ENCODE results near the gene FAM234B. TPM values are rescaled to one million over a fixed set of nuclear protein-coding genes. Genes with fewer than 3 reads are reported as not detected.

FAM234B gene
- total RNA-seq, 1 experiment from 2014 or later, result 20.8 TPM

- H3K14ac ChIP-seq (ENCODE audit: insufficient read depth, low read length), result no peak overlapping the region
- no peak overlapping the region for H3K4me3 Mint-ChIP-seq
- no peak overlapping the region for H2BK120ac ChIP-seq (ENCODE audit: low read depth, low read length, poor library complexity, severe bottlenecking)
- no peak overlapping the region for H3K4me2 ChIP-seq (ENCODE audit: insufficient read depth, insufficient read length, low read length)
- no peak for DNase-seq
- H2BK12ac ChIP-seq (ENCODE audit: insufficient read length, low read depth, low read length), result no peak overlapping the region
- H3K9ac ChIP-seq (ENCODE audit: extremely low read depth, insufficient read length, low read length), result no peak overlapping the region
- H2AK5ac ChIP-seq (ENCODE audit: insufficient read length, low read length), result no peak overlapping the region
- H4K5ac ChIP-seq (ENCODE audit: insufficient read length, low read depth, low read length), result no peak overlapping the region
- H3K4me1 Mint-ChIP-seq, result peaks cover 13 to 16% of the 10 kb centered on the region in 2 experiments
- H4K8ac ChIP-seq (replicated peaks; ENCODE audit: insufficient read length, low read depth, low read length), result no peak overlapping the region
- H2BK5ac ChIP-seq (ENCODE audit: insufficient read length, low read length), result no peak overlapping the region
- H3K27me3 ChIP-seq (ENCODE audit: insufficient read depth, low read length), result no peaks in the 10 kb centered on the region
- H3K36me3 Mint-ChIP-seq (ENCODE audit: insufficient read depth in 1 of 3, low read depth in 3 of 3), result peaks cover 17 to 39% (median 31%) of the 10 kb centered on the region in 3 experiments
- H3K9me3 ChIP-seq (ENCODE audit: control insufficient read depth, low read depth, low read length), result no peaks in the 10 kb centered on the region
- no peaks in the 10 kb centered on the region for H3K79me1 ChIP-seq (ENCODE audit: insufficient read depth, low read depth, low read length, poor library complexity, severe bottlenecking)
- no peaks in the 10 kb centered on the region for H3K79me2 ChIP-seq (ENCODE audit: insufficient read depth, low read length)
- no peak overlapping the region for H2BK20ac ChIP-seq (ENCODE audit: low read depth, low read length, poor library complexity, severe bottlenecking)
- no peaks in the 10 kb centered on the region for H3K4me1 ChIP-seq (ENCODE audit: insufficient read depth, low read length)
- H3T11ph ChIP-seq (ENCODE audit: low read length), result no peak overlapping the region
- H2BK15ac ChIP-seq (ENCODE audit: low read depth, low read length), result no peak overlapping the region
- H4K20me1 ChIP-seq (ENCODE audit: control insufficient read depth, insufficient read depth, insufficient read length), result no peaks in the 10 kb centered on the region
- no peak overlapping the region for H3K4ac ChIP-seq (ENCODE audit: low read depth, low read length)
- no peaks in the 10 kb centered on the region for H3K23me2 ChIP-seq (ENCODE audit: insufficient read length, low read depth, low read length, poor library complexity, severe bottlenecking)
- H3K27me3 Mint-ChIP-seq (ENCODE audit: low read depth), result no peaks in the 10 kb centered on the region
- no peak overlapping the region for H3K18ac ChIP-seq (ENCODE audit: insufficient read length, low read depth, low read length)
- no CpG with 5 or more reads among the region's 2 CpGs for WGBS (ENCODE audit: extremely low coverage, insufficient read length, low lambda C conversion rate)
- no peak for TF ChIP-seq CTCF (conservative IDR thresholded peaks at IDR 0.05)
- H3K23ac ChIP-seq (ENCODE audit: insufficient read length, low read depth, low read length), result no peak overlapping the region
- H3K27ac Mint-ChIP-seq, result no peak overlapping the region
- no peak overlapping the region for H2AFZ ChIP-seq (ENCODE audit: low read length)
- H3K27ac ChIP-seq (ENCODE audit: insufficient read length, low read depth, low read length), result no peak overlapping the region
- no peaks in the 10 kb centered on the region for H3K9me3 Mint-ChIP-seq
- no peak overlapping the region for H3K56ac ChIP-seq (ENCODE audit: insufficient read length, low read depth, low read length)
- no peak overlapping the region for H4K91ac ChIP-seq (ENCODE audit: insufficient read length, low read depth, low read length)
Measured at GRCh38 chr12:13060581-13060980, 16.4 kb downstream of the FAM234B start.
